ENCODE results near the gene HES2. TPM values are rescaled to one million over a fixed set of nuclear protein-coding genes. Genes with fewer than 3 reads are reported as not detected.

Gene HES2
- total RNA-seq, 1 experiment from 2014 or later: 1.2 TPM

DNA sequence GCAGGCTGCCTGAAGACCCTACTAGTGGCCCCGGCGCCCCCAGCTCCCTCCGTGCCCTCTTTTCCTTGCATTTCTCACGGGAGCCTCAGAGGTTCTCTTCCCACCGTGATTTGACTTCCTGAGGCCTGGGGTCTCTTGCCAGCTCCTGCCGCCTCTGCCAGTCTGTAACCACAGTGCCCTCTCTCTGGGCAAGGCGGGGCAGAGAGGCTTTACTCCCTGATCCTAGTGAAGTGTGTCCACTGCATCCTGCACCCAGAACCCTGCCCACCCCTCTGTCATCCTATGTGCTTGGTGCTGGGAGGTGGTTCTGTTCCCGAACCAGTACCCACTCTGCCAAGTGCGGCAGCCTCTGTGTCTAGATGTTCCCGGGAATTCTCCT is 7.2 kb upstream of the HES2 start:
- Histone ChIP-seq H3K9me3 (ENCODE audit: control insufficient read depth, low read depth, low read length) (no peaks in the 10 kb centered on the region), H3K4ac (ENCODE audit: low read depth, low read length) (no peak overlapping the region), H2BK5ac (ENCODE audit: insufficient read length, low read length) (no peak overlapping the region), H2BK15ac (ENCODE audit: low read depth, low read length) (no peak overlapping the region), H2BK20ac (ENCODE audit: low read depth, low read length, poor library complexity, severe bottlenecking) (no peak overlapping the region), H4K8ac (replicated peaks; ENCODE audit: insufficient read length, low read depth, low read length) (no peak overlapping the region), H3K27ac (ENCODE audit: insufficient read length, low read depth, low read length) (no peak overlapping the region), H3T11ph (ENCODE audit: low read length) (no peak overlapping the region), H3K23me2 (ENCODE audit: insufficient read length, low read depth, low read length, poor library complexity, severe bottlenecking) (peaks cover 3% of the 10 kb centered on the region), H2BK120ac (ENCODE audit: low read depth, low read length, poor library complexity, severe bottlenecking) (no peak overlapping the region), H2AFZ (ENCODE audit: low read length) (no peak overlapping the region), H3K27me3 (ENCODE audit: insufficient read depth, low read length) (peaks cover 31% of the 10 kb centered on the region; the same call in 1 of the 2 replicates), H2AK5ac (ENCODE audit: insufficient read length, low read length) (no peak overlapping the region), H3K23ac (ENCODE audit: insufficient read length, low read depth, low read length) (no peak overlapping the region), H2BK12ac (ENCODE audit: insufficient read length, low read depth, low read length) (no peak overlapping the region), H3K79me2 (ENCODE audit: insufficient read depth, low read length) (no peaks in the 10 kb centered on the region), H4K91ac (ENCODE audit: insufficient read length, low read depth, low read length) (no peak overlapping the region), H3K79me1 (ENCODE audit: insufficient read depth, low read depth, low read length, poor library complexity, severe bottlenecking) (no peaks in the 10 kb centered on the region), H3K14ac (ENCODE audit: insufficient read depth, low read length) (no peak overlapping the region), H3K56ac (ENCODE audit: insufficient read length, low read depth, low read length) (no peak overlapping the region), H3K18ac (ENCODE audit: insufficient read length, low read depth, low read length) (no peak overlapping the region), H3K4me1 (ENCODE audit: insufficient read depth, low read length) (no peaks in the 10 kb centered on the region), H4K5ac (ENCODE audit: insufficient read length, low read depth, low read length) (no peak overlapping the region), H3K4me2 (ENCODE audit: insufficient read depth, insufficient read length, low read length) (no peak overlapping the region), H3K9ac (ENCODE audit: extremely low read depth, insufficient read length, low read length) (no peak overlapping the region), H4K20me1 (ENCODE audit: control insufficient read depth, insufficient read depth, insufficient read length) (no peaks in the 10 kb centered on the region)
- H3K36me3 Mint-ChIP-seq (ENCODE audit: insufficient read depth in 1 of 3, low read depth in 3 of 3): no peaks in the 10 kb centered on the region
- no peak overlapping the region for H3K4me3 Mint-ChIP-seq
- TF ChIP-seq, protein P1, sequence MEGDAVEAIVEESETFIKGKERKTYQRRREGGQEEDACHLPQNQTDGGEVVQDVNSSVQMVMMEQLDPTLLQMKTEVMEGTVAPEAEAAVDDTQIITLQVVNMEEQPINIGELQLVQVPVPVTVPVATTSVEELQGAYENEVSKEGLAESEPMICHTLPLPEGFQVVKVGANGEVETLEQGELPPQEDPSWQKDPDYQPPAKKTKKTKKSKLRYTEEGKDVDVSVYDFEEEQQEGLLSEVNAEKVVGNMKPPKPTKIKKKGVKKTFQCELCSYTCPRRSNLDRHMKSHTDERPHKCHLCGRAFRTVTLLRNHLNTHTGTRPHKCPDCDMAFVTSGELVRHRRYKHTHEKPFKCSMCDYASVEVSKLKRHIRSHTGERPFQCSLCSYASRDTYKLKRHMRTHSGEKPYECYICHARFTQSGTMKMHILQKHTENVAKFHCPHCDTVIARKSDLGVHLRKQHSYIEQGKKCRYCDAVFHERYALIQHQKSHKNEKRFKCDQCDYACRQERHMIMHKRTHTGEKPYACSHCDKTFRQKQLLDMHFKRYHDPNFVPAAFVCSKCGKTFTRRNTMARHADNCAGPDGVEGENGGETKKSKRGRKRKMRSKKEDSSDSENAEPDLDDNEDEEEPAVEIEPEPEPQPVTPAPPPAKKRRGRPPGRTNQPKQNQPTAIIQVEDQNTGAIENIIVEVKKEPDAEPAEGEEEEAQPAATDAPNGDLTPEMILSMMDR (conservative IDR thresholded peaks at IDR 0.05): no peak
- no CpG with 5 or more reads among the region's 10 CpGs for WGBS (ENCODE audit: extremely low coverage, insufficient read length, low lambda C conversion rate)
- no peak overlapping the region for H3K27ac Mint-ChIP-seq
- peaks cover 0 to 3% of the 10 kb centered on the region in 2 experiments; a peak in 2 of 5 replicates for H3K9me3 Mint-ChIP-seq
- peaks cover 80% of the 10 kb centered on the region for H3K27me3 Mint-ChIP-seq (ENCODE audit: low read depth)
- H3K4me1 Mint-ChIP-seq: peaks cover 17 to 24% of the 10 kb centered on the region in 2 experiments
- no peak for DNase-seq
